Measurements from ENCODE around the gene SRC. TPM values are rescaled to one million over a fixed set of nuclear protein-coding genes. Genes with fewer than 3 reads are reported as not detected.

The SRC gene
- total and polyA plus RNA-seq, 8 donors: 37.4 to 93.0 (median 71.5) TPM

DNA sequence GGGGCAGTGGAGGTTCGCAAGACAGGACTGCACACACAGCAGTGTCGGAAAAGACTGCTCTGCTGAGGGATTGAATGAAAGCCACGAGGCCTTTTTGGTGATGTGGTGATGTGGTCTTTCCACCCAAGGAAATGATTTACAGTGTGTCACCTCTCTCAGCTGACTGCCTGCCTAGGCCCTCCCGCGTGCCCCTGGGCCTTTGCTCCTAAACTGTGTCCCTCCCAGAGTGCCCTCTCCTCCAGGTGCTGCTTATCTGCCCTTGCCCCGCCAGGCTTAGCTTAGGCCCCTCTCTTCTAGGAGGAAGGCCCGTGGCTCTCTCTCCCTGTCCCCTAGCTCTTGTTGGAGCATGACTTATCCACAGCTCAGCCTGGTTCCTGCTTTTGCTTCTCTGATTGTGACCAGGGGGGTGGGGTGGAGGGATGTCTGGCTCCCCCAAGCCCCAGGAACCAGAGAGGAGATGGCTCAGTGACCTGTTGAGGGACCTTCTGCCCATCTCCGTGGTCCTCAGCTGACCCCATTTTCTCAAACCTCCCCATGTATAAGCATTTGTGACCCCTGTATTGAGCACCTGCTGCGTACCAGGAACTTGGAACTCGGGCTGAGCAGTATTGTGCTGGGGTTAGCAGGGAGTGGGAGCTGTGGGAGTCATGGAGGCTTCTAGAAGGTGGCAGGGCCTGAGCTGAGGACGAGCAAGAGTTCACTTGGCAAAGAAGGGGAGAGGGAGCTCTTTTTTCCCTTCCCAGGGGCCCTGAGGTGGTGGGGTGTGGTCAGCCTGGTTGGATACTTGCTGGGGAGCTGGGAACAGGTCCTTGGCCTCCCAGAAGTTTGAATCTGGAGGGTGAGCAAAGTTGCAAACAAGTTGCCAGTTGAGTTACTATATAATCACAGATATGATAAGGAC is 2.2 kb downstream of the SRC start:
- Histone ChIP-seq H3K36me3 (no peaks in the 10 kb centered on the region), H3K27me3 (peaks cover 0 to 30% of the 10 kb centered on the region in 2 donors), H3K4me3 (peak overlapping the region in 1 of 2 donors; percentile 1), H3K9me3 (no peaks in the 10 kb centered on the region), H3K4me1 (peaks cover 16 to 49% of the 10 kb centered on the region in 2 donors), H3K27ac (no peak overlapping the region)
- intact Hi-C loops (cut with DNase I): no loop called here
- TF ChIP-seq, protein P1, sequence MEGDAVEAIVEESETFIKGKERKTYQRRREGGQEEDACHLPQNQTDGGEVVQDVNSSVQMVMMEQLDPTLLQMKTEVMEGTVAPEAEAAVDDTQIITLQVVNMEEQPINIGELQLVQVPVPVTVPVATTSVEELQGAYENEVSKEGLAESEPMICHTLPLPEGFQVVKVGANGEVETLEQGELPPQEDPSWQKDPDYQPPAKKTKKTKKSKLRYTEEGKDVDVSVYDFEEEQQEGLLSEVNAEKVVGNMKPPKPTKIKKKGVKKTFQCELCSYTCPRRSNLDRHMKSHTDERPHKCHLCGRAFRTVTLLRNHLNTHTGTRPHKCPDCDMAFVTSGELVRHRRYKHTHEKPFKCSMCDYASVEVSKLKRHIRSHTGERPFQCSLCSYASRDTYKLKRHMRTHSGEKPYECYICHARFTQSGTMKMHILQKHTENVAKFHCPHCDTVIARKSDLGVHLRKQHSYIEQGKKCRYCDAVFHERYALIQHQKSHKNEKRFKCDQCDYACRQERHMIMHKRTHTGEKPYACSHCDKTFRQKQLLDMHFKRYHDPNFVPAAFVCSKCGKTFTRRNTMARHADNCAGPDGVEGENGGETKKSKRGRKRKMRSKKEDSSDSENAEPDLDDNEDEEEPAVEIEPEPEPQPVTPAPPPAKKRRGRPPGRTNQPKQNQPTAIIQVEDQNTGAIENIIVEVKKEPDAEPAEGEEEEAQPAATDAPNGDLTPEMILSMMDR (IDR thresholded peaks at IDR 0.05): no peak
- no peak for ATAC-seq
- peak in 2 of 4 donors; percentile 28 to 41 for DNase-seq

- DNase-seq: peak in 2 of 4 donors; percentile 33 to 41
- TF ChIP-seq, protein P1 (IDR thresholded peaks at IDR 0.05): no peak
- peak overlapping the region in 1 of 2 donors; percentile 57 for H3K27ac ChIP-seq
- no peaks in the 10 kb centered on the region for H3K36me3 ChIP-seq
- no peak overlapping the region for H3K4me3 ChIP-seq
- no peaks in the 10 kb centered on the region for H3K9me3 ChIP-seq
- peaks cover 0 to 30% of the 10 kb centered on the region in 2 donors for H3K27me3 ChIP-seq
- peaks cover 16 to 49% of the 10 kb centered on the region in 2 donors for H3K4me1 ChIP-seq
- intact Hi-C loops (cut with DNase I): no loop called here
- ATAC-seq: no peak
Observed at GRCh38 chr20:37348792-37349516, 3.0 kb downstream of the SRC start.

DNA sequence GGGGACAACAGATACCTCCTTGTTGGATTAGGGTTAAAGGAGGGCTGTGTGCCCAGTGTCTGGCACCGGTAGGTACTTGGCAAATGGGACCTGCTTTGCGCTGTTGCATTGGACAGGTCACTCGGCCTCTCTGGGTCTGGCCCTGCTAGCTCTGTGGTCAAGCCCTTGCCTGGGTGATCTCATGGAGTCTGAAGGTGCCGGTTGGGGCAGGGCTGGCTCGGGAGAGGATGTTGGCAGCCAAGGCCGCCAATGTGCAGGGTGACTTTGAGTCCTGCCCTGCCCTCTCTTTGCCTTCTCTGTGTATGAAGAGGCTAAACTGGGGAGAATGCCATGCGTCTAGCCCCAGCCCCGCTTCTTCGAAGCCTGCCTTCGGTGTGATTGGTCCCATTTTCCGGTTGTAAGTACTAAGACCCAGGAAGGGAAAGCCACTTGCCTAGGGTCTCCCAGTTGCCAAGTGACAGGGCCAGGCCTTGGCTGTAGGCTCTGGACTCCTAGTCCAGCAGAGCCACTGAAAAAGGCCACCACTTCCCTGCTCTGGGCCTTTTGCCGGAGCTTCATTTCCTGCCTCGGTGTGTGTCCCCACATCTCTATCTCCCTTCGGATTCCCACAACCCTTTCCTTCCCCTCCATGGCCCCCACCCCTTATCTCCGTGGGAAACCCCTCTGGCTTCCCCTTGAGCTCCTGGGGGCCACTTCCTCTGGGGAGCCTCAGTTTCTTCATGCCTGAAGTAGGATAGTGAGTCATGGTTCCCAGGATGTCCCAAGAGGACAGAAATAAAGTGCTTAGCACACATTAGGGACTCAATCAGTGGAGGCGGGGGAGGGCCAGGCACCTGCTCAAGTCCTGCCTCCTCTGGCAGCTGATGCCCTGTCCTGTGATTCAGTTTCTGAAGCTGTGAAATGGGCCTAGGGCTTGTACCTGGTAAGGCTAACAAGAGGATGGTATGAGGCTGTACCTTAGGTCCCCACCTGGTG is 3.9 kb downstream of the SRC start:
- H3K9me3 ChIP-seq: no peaks in the 10 kb centered on the region
- H3K4me3 ChIP-seq: no peak overlapping the region
- ATAC-seq (peak; percentile 44), DNase-seq (peak in 2 of 4 donors; percentile 55 to 78)
- intact Hi-C loops (cut with DNase I): no loop called here
- TF ChIP-seq, protein P1 (IDR thresholded peaks at IDR 0.05): no peak
- H3K27me3 ChIP-seq: peaks cover 0 to 24% of the 10 kb centered on the region in 2 donors
- H3K4me1 ChIP-seq: peaks cover 16 to 50% of the 10 kb centered on the region in 2 donors
- H3K27ac ChIP-seq: peak overlapping the region in 1 of 2 donors; percentile 57
- no peaks in the 10 kb centered on the region for H3K36me3 ChIP-seq

DNA sequence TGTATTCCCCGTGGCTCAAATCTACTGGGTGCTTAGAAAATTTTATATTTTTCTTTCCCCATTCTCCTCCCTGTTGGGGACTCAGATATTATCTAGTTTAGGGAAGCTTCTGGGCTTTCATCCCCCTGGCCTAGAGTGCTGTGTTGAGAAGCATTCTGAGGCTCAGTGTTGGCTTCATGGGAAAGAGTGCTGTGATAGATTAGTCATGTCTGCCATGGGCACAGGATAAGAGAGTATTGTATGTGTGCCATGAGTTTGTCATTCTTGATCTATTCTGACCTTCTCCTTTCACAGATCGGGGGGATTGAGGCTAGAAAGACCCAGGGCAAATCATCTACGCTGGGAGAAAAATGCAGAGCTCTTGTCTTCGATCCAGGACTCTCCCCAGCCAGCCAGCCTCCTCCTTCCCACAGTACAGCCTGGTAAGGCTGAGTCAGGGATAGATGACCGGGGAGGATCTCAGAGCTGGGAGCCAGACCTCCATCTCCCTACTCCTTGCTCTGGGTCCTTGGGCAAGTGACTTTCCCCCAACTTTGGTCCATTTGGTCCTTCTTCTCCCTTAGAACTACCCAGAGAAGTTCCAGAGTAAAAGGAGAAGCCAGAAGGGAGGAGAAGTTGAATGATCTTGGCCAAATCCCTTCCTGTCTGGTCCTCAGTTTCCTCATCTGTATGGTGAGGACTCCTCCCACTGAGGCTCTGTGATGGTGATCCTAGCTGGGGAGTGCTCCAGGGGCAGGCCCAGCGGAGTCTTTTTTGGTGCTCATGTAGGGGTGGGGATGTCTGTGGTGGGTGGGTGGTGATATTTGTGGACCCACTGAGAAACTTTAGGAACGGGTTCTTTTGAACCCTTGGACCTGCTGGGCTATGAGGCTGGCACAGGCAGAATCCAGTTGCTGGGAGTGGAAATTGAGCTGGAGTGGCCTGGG is 5.0 kb downstream of the SRC start:
- ATAC-seq: no peak
- H3K27ac ChIP-seq: peak overlapping the region in 1 of 2 donors; percentile 8
- H3K4me1 ChIP-seq: peaks cover 16 to 58% of the 10 kb centered on the region in 2 donors
- H3K27me3 ChIP-seq: peaks cover 0 to 13% of the 10 kb centered on the region in 2 donors
- H3K9me3 ChIP-seq: no peaks in the 10 kb centered on the region
- intact Hi-C loops (cut with DNase I): no loop called here
- peak in 1 of 4 donors; percentile 24 for DNase-seq
- no peaks in the 10 kb centered on the region for H3K36me3 ChIP-seq
- no peak overlapping the region for H3K4me3 ChIP-seq
- TF ChIP-seq, protein P1 (IDR thresholded peaks at IDR 0.05): no peak
